HepG2 (cell line): ENCODE data around the gene LEMD3. TPM values are rescaled to one million over a fixed set of nuclear protein-coding genes. Genes with fewer than 3 reads are reported as not detected.

ENCODE experiments used
- CBX2 ChIP-seq, 2 experiments: fragments of 200-600 bp in 1 of 2; sonication (generic); formaldehyde crosslinking in 1 of 2; IDR thresholded peaks; 2 replicates each; pipeline versions ENCODE4 v1.7.0 to v1.8.1; 2018 to 2022; ENCODE audit warnings: low read depth in 2 of 2, low read length in 1 of 2, mild to moderate bottlenecking in 1 of 2, missing genetic modification reagents in 1 of 2
- CSRNP2 ChIP-seq: sonication (generic); formaldehyde crosslinking; conservative IDR thresholded peaks from 2 replicates; pipeline ENCODE4 v1.8.0; 2022; ENCODE audit warnings: low read depth, missing genetic modification reagents
- DRAP1 ChIP-seq: IDR thresholded peaks from 2 replicates; pipeline ENCODE4 v1.6.1; 2016; ENCODE audit warnings: missing genetic modification reagents, missing compliant biosample characterization
- FOSL2 ChIP-seq: sonication (generic); formaldehyde crosslinking; IDR thresholded peaks from 2 replicates; pipeline ENCODE4 v1.4.0; 2020; ENCODE audit warnings: missing genetic modification reagents
- NR2F1 ChIP-seq, 2 experiments: fragments of 450-650 bp in 1 of 2; formaldehyde crosslinking in 1 of 2; IDR thresholded peaks; 2 replicates each; pipeline versions ENCODE4 v1.5.0 to v1.6.1; 2016 to 2020; ENCODE audit warnings: mild to moderate bottlenecking in 1 of 2, missing compliant biosample characterization in 1 of 2, missing genetic modification reagents in 1 of 2, moderate library complexity in 1 of 2
- ZNF558 ChIP-seq: sonication (generic); formaldehyde crosslinking; IDR thresholded peaks from 2 replicates; pipeline ENCODE4 v1.9.0; 2022; ENCODE audit warnings: mild to moderate bottlenecking, missing genetic modification reagents, borderline replicate concordance
- ZSCAN31 ChIP-seq: sonication (generic); formaldehyde crosslinking; IDR thresholded peaks from 2 replicates; pipeline ENCODE4 v1.5.0; 2020; ENCODE audit warnings: low read depth, mild to moderate bottlenecking, missing genetic modification reagents
- polyA plus RNA-seq, 8 experiments: library from polyadenylated mRNA; depleted of rRNA in 3 of 8; stranded (reverse) in 7 of 8; unstranded in 1 of 8; fragments of >200 nt; fragmentation: Illumina TruSeq in 4 of 8; extraction: Trizol in 4 of 8; gene quantifications; 2 replicates each; pipeline versions ENCODE4 v1.2.1 to v1.2.3, GENCODE V29; 2011 to 2016; ENCODE audit warnings: low read depth in 4 of 8, missing spikeins in 1 of 8, mixed read lengths in 1 of 8; ENCODE audit not compliant: insufficient read depth in 1 of 8
- total RNA-seq, 5 experiments: library from RNA; depleted of rRNA; stranded (reverse); fragments of >200 nt; fragmentation: Illumina TruSeq; extraction: Trizol; gene quantifications; 2 replicates each; pipeline ENCODE4 v1.2.3, GENCODE V29; 2016; ENCODE audit warnings: low read depth in 1 of 5
- TF ChIP-seq, protein P1 (sequence below): sonication (generic); formaldehyde crosslinking; IDR thresholded peaks from 2 replicates; pipeline ENCODE4 v1.4.0; 2020; ENCODE audit warnings: missing genetic modification reagents, borderline replicate concordance
- TF ChIP-seq, protein P2 (sequence below): sonication (generic); formaldehyde crosslinking; conservative IDR thresholded peaks from 2 replicates; pipeline ENCODE4 v1.5.0; 2020; ENCODE audit warnings: missing genetic modification reagents
- TF ChIP-seq, protein P3 (sequence below): sonication (generic); formaldehyde crosslinking; IDR thresholded peaks from 2 replicates; pipeline ENCODE4 v1.8.1; 2023; ENCODE audit warnings: mild to moderate bottlenecking, moderate library complexity, missing genetic modification reagents
- TF ChIP-seq, protein P4 (sequence below): IDR thresholded peaks from 2 replicates; pipeline ENCODE4 v1.6.1; 2016
- TF ChIP-seq, protein P5 (sequence below): IDR thresholded peaks from 2 replicates; pipeline ENCODE4 v1.6.1; 2018; ENCODE audit warnings: missing genetic modification reagents

The LEMD3 gene
- total and polyA plus RNA-seq, 2 of the 13 experiments (the other 11 are each of a cell fraction or from before 2014, with no cell fraction given) = 9.3 to 18.7 TPM

- TF ChIP-seq CSRNP2 (CRISPR knock-in tag) (no peak), FOSL2 (CRISPR knock-in tag) (no peak), DRAP1 (CRISPR knock-in tag) (no peak), CBX2 (IDR thresholded peaks at IDR 0.05; ENCODE audit: low read depth, low read length) (no peak), CBX2 (CRISPR knock-in tag; IDR thresholded peaks at IDR 0.05; ENCODE audit: low read depth) (no peak), NR2F1 (CRISPR knock-in tag; IDR thresholded peaks at IDR 0.05) (no peak), ZNF558 (CRISPR knock-in tag) (no peak), ZSCAN31 (CRISPR knock-in tag) (no peak)
- TF ChIP-seq, protein P1, sequence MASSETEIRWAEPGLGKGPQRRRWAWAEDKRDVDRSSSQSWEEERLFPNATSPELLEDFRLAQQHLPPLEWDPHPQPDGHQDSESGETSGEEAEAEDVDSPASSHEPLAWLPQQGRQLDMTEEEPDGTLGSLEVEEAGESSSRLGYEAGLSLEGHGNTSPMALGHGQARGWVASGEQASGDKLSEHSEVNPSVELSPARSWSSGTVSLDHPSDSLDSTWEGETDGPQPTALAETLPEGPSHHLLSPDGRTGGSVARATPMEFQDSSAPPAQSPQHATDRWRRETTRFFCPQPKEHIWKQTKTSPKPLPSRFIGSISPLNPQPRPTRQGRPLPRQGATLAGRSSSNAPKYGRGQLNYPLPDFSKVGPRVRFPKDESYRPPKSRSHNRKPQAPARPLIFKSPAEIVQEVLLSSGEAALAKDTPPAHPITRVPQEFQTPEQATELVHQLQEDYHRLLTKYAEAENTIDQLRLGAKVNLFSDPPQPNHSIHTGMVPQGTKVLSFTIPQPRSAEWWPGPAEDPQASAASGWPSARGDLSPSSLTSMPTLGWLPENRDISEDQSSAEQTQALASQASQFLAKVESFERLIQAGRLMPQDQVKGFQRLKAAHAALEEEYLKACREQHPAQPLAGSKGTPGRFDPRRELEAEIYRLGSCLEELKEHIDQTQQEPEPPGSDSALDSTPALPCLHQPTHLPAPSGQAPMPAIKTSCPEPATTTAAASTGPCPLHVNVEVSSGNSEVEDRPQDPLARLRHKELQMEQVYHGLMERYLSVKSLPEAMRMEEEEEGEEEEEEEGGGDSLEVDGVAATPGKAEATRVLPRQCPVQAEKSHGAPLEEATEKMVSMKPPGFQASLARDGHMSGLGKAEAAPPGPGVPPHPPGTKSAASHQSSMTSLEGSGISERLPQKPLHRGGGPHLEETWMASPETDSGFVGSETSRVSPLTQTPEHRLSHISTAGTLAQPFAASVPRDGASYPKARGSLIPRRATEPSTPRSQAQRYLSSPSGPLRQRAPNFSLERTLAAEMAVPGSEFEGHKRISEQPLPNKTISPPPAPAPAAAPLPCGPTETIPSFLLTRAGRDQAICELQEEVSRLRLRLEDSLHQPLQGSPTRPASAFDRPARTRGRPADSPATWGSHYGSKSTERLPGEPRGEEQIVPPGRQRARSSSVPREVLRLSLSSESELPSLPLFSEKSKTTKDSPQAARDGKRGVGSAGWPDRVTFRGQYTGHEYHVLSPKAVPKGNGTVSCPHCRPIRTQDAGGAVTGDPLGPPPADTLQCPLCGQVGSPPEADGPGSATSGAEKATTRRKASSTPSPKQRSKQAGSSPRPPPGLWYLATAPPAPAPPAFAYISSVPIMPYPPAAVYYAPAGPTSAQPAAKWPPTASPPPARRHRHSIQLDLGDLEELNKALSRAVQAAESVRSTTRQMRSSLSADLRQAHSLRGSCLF (CRISPR knock-in tag) = no peak
- TF ChIP-seq, protein P2, sequence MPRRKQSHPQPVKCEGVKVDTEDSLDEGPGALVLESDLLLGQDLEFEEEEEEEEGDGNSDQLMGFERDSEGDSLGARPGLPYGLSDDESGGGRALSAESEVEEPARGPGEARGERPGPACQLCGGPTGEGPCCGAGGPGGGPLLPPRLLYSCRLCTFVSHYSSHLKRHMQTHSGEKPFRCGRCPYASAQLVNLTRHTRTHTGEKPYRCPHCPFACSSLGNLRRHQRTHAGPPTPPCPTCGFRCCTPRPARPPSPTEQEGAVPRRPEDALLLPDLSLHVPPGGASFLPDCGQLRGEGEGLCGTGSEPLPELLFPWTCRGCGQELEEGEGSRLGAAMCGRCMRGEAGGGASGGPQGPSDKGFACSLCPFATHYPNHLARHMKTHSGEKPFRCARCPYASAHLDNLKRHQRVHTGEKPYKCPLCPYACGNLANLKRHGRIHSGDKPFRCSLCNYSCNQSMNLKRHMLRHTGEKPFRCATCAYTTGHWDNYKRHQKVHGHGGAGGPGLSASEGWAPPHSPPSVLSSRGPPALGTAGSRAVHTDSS (CRISPR knock-in tag) = no peak
- TF ChIP-seq, protein P3, sequence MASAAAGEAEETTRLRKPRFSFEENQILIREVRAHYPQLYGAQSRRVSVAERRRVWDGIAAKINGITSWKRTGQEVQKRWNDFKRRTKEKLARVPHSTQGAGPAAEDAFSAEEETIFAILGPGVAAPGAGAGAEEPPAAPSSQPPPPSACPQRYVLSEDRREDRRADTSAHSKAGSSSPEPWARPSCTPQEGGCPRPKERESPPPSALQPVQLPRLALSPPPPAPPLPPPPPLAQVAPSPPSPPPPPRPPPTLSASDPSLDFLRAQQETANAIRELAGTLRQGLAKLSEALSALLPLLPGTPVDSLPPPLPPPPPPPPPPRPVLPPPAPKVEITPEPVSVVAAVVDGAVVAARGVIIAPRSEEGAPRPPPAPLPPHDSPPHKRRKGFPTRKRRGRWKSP (CRISPR knock-in tag) = no peak
- TF ChIP-seq, protein P4, sequence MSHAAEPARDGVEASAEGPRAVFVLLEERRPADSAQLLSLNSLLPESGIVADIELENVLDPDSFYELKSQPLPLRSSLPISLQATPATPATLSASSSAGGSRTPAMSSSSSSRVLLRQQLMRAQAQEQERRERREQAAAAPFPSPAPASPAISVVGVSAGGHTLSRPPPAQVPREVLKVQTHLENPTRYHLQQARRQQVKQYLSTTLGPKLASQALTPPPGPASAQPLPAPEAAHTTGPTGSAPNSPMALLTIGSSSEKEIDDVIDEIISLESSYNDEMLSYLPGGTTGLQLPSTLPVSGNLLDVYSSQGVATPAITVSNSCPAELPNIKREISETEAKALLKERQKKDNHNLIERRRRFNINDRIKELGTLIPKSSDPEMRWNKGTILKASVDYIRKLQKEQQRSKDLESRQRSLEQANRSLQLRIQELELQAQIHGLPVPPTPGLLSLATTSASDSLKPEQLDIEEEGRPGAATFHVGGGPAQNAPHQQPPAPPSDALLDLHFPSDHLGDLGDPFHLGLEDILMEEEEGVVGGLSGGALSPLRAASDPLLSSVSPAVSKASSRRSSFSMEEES (CRISPR knock-in tag) = no peak
- TF ChIP-seq, protein P5, sequence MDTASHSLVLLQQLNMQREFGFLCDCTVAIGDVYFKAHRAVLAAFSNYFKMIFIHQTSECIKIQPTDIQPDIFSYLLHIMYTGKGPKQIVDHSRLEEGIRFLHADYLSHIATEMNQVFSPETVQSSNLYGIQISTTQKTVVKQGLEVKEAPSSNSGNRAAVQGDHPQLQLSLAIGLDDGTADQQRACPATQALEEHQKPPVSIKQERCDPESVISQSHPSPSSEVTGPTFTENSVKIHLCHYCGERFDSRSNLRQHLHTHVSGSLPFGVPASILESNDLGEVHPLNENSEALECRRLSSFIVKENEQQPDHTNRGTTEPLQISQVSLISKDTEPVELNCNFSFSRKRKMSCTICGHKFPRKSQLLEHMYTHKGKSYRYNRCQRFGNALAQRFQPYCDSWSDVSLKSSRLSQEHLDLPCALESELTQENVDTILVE (CRISPR knock-in tag) = no peak
These were observed 107.6 kb downstream of the LEMD3 start (continued) for GRCh38 chr12:65276916-65277530.
